GM18520 (cell line): ENCODE measurements around the gene CRIP1.

Source experiments
- ATAC-seq: cut with Tn5 transposase; IDR thresholded peaks from one replicate; pipeline ENCODE4 v1.9.1; 2021; ENCODE audit not compliant: unreplicated experiment

Gene CRIP1

GRCh38 chr14:105480199-105480746 is 6.4 kb upstream of the CRIP1 start:
- ATAC-seq: no peak

- no peak for ATAC-seq
Observed at GRCh38 chr14:105480807-105481801, 5.6 kb upstream of the CRIP1 start.

GRCh38 chr14:105481886-105482457 is 4.7 kb upstream of the CRIP1 start:
- ATAC-seq: peak; percentile 35

GRCh38 chr14:105482486-105483110 is 4.1 kb upstream of the CRIP1 start:
- no peak for ATAC-seq

- ATAC-seq: no peak
Observed at GRCh38 chr14:105483300-105484068, 3.2 kb upstream of the CRIP1 start.

- no peak for ATAC-seq
Observed at GRCh38 chr14:105484069-105484996, 2.4 kb upstream of the CRIP1 start.

- no peak for ATAC-seq
Observed at GRCh38 chr14:105484997-105485393, 1.7 kb upstream of the CRIP1 start.

- ATAC-seq: no peak
Observed at GRCh38 chr14:105485739-105486162, 935 bp upstream of the CRIP1 start.

GRCh38 chr14:105486974-105487448 is 325 bp downstream of the CRIP1 start:
- no peak for ATAC-seq

- no peak for ATAC-seq
Observed at GRCh38 chr14:105487449-105487985, 831 bp downstream of the CRIP1 start.

- no peak for ATAC-seq
Observed at GRCh38 chr14:105487986-105488777, 1.5 kb downstream of the CRIP1 start.

GRCh38 chr14:105488781-105489541 is 2.3 kb downstream of the CRIP1 start:
- no peak for ATAC-seq

- no peak for ATAC-seq
Observed at GRCh38 chr14:105489542-105490266, 3.0 kb downstream of the CRIP1 start.

- no peak for ATAC-seq
Observed at GRCh38 chr14:105490267-105490571, 3.5 kb downstream of the CRIP1 start.

- ATAC-seq: peak; percentile 66
Observed at GRCh38 chr14:105490572-105491365, 4.1 kb downstream of the CRIP1 start, which contains the start of gene TEDC1. TSS of gene TEDC1 (plus strand) at chr14:105491246. CDS start at chr14:105491376, 130 bp downstream.

- ATAC-seq: peak; percentile 0
Observed at GRCh38 chr14:105491366-105491973, 4.8 kb downstream of the CRIP1 start.
